ENCODE results near the gene TMEM95. TPM values are rescaled to one million over a fixed set of nuclear protein-coding genes. Genes with fewer than 3 reads are reported as not detected.
"Not testable (repeated sequence)": the region's sequence is repeated elsewhere in the genome, so short reads cannot be mapped to it uniquely, and the experiment has no call there.

TMEM95 gene
- polyA plus RNA-seq, 1 donor (not counting 4 experiments of a cell fraction or from before 2014, with no cell fraction given): not detected

GRCh38 chr17:7363311-7363710 is 8.4 kb downstream of the TMEM95 start:
- FAIRE-seq (no peak), DNase-seq (ENCODE audit: low read depth, low spot score) (no peak)
- Histone ChIP-seq H2AFZ (ENCODE audit: control insufficient read depth, low read length) (no peak overlapping the region), H3K79me2 (ENCODE audit: control insufficient read depth, insufficient read depth, low read length) (no peaks in the 10 kb centered on the region), H3K9me3 (ENCODE audit: control insufficient read depth, low read depth, low read length) (no peaks in the 10 kb centered on the region), H3K9ac (ENCODE audit: control insufficient read depth, extremely low read depth, insufficient read depth, low read length) (no peak overlapping the region), H3K4me1 (ENCODE audit: control insufficient read depth, extremely low read depth, insufficient read depth, low read length) (peaks cover 12% of the 10 kb centered on the region), H3K4me2 (ENCODE audit: control insufficient read depth, extremely low read depth, insufficient read depth, low read depth, low read length) (no peak overlapping the region), H4K20me1 (ENCODE audit: control insufficient read depth, extremely low read depth, insufficient read depth, low read length) (no peaks in the 10 kb centered on the region), H3K27ac (ENCODE audit: control insufficient read depth, insufficient read depth, low read length) (no peak overlapping the region), H3K27me3 (ENCODE audit: control insufficient read depth, extremely low read depth, insufficient read depth, low read length) (no peaks in the 10 kb centered on the region), H3K9me1 (ENCODE audit: control insufficient read depth, extremely low read depth, insufficient read depth, low read length) (no peaks in the 10 kb centered on the region), H3K4me3 (ENCODE audit: control insufficient read depth in 2 of 3, extremely low read depth in 1 of 3, insufficient read depth in 2 of 3, low read depth in 1 of 3, low read length in 3 of 3) (no peak overlapping the region), H3K36me3 (ENCODE audit: control insufficient read depth in 2 of 2, extremely low read depth in 1 of 2, insufficient read depth in 2 of 2, low read length in 2 of 2) (no peaks in the 10 kb centered on the region)
- dilution Hi-C loops (cut with MboI; ENCODE audit: extremely low pct_ligation_motif_present, low sequenced_read_pairs): no loop called here
- TF ChIP-seq, protein P1, sequence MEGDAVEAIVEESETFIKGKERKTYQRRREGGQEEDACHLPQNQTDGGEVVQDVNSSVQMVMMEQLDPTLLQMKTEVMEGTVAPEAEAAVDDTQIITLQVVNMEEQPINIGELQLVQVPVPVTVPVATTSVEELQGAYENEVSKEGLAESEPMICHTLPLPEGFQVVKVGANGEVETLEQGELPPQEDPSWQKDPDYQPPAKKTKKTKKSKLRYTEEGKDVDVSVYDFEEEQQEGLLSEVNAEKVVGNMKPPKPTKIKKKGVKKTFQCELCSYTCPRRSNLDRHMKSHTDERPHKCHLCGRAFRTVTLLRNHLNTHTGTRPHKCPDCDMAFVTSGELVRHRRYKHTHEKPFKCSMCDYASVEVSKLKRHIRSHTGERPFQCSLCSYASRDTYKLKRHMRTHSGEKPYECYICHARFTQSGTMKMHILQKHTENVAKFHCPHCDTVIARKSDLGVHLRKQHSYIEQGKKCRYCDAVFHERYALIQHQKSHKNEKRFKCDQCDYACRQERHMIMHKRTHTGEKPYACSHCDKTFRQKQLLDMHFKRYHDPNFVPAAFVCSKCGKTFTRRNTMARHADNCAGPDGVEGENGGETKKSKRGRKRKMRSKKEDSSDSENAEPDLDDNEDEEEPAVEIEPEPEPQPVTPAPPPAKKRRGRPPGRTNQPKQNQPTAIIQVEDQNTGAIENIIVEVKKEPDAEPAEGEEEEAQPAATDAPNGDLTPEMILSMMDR (optimal IDR thresholded peaks at IDR 0.05 in 1 of 3, IDR thresholded peaks at IDR 0.05 in 1 of 3, conservative IDR thresholded peaks at IDR 0.05 in 1 of 3; ENCODE audit: extremely low read depth in 1 of 3, insufficient read depth in 2 of 3, low read length in 3 of 3): no peak
- TF ChIP-seq EZH2 (IDR thresholded peaks at IDR 0.05; ENCODE audit: low read length): no peak

- FAIRE-seq; DNase-seq (ENCODE audit: low read depth, low spot score); H3K27me3 ChIP-seq (ENCODE audit: control insufficient read depth, extremely low read depth, insufficient read depth, low read length); H3K4me3 ChIP-seq (ENCODE audit: control insufficient read depth in 2 of 3, extremely low read depth in 1 of 3, insufficient read depth in 2 of 3, low read depth in 1 of 3, low read length in 3 of 3); H3K9ac ChIP-seq (ENCODE audit: control insufficient read depth, extremely low read depth, insufficient read depth, low read length); H3K36me3 ChIP-seq (ENCODE audit: control insufficient read depth in 2 of 2, extremely low read depth in 1 of 2, insufficient read depth in 2 of 2, low read length in 2 of 2); H3K9me1 ChIP-seq (ENCODE audit: control insufficient read depth, extremely low read depth, insufficient read depth, low read length); H4K20me1 ChIP-seq (ENCODE audit: control insufficient read depth, extremely low read depth, insufficient read depth, low read length); dilution Hi-C loops (cut with MboI; ENCODE audit: extremely low pct_ligation_motif_present, low sequenced_read_pairs); H3K9me3 ChIP-seq (ENCODE audit: control insufficient read depth, low read depth, low read length); H2AFZ ChIP-seq (ENCODE audit: control insufficient read depth, low read length); H3K4me2 ChIP-seq (ENCODE audit: control insufficient read depth, extremely low read depth, insufficient read depth, low read depth, low read length); H3K79me2 ChIP-seq (ENCODE audit: control insufficient read depth, insufficient read depth, low read length); H3K27ac ChIP-seq (ENCODE audit: control insufficient read depth, insufficient read depth, low read length): not testable (repeated sequence)
- H3K4me1 ChIP-seq (ENCODE audit: control insufficient read depth, extremely low read depth, insufficient read depth, low read length): peaks cover 12% of the 10 kb centered on the region
Observed at GRCh38 chr17:7365963-7366362, 11.0 kb downstream of the TMEM95 start.

- no peak for TF ChIP-seq EZH2 (IDR thresholded peaks at IDR 0.05; ENCODE audit: low read length)
- TF ChIP-seq, protein P1 (optimal IDR thresholded peaks at IDR 0.05 in 1 of 3, IDR thresholded peaks at IDR 0.05 in 1 of 3, conservative IDR thresholded peaks at IDR 0.05 in 1 of 3; ENCODE audit: extremely low read depth in 1 of 3, insufficient read depth in 2 of 3, low read length in 3 of 3): no peak
- Histone ChIP-seq H4K20me1 (ENCODE audit: control insufficient read depth, extremely low read depth, insufficient read depth, low read length) (no peaks in the 10 kb centered on the region), H3K4me3 (ENCODE audit: control insufficient read depth in 2 of 3, extremely low read depth in 1 of 3, insufficient read depth in 2 of 3, low read depth in 1 of 3, low read length in 3 of 3) (no peak overlapping the region), H3K79me2 (ENCODE audit: control insufficient read depth, insufficient read depth, low read length) (no peaks in the 10 kb centered on the region), H2AFZ (ENCODE audit: control insufficient read depth, low read length) (no peak overlapping the region), H3K9ac (ENCODE audit: control insufficient read depth, extremely low read depth, insufficient read depth, low read length) (no peak overlapping the region), H3K36me3 (ENCODE audit: control insufficient read depth in 2 of 2, extremely low read depth in 1 of 2, insufficient read depth in 2 of 2, low read length in 2 of 2) (no peaks in the 10 kb centered on the region), H3K9me1 (ENCODE audit: control insufficient read depth, extremely low read depth, insufficient read depth, low read length) (no peaks in the 10 kb centered on the region), H3K4me2 (ENCODE audit: control insufficient read depth, extremely low read depth, insufficient read depth, low read depth, low read length) (no peak overlapping the region), H3K9me3 (ENCODE audit: control insufficient read depth, low read depth, low read length) (no peaks in the 10 kb centered on the region), H3K27me3 (ENCODE audit: control insufficient read depth, extremely low read depth, insufficient read depth, low read length) (no peaks in the 10 kb centered on the region), H3K4me1 (ENCODE audit: control insufficient read depth, extremely low read depth, insufficient read depth, low read length) (peaks cover 6% of the 10 kb centered on the region), H3K27ac (ENCODE audit: control insufficient read depth, insufficient read depth, low read length) (no peak overlapping the region)
- FAIRE-seq: no peak
- dilution Hi-C loops (cut with MboI; ENCODE audit: extremely low pct_ligation_motif_present, low sequenced_read_pairs): no loop called here
- DNase-seq (ENCODE audit: low read depth, low spot score): no peak
Observed at GRCh38 chr17:7367083-7367482, 12.1 kb downstream of the TMEM95 start.

All from keratinocyte (primary cell).